ENCODE measurements around the gene PDIA6. TPM values are rescaled to one million over a fixed set of nuclear protein-coding genes. Genes with fewer than 3 reads are reported as not detected.
A peak's percentile ranks its signal among the peaks of the same experiment; 100 is the strongest.

PDIA6 gene
- total and polyA plus RNA-seq, 10 of the 15 experiments (the other 5 are each of a cell fraction or from before 2014, with no cell fraction given): 148 to 526 (median 209) TPM

DNA sequence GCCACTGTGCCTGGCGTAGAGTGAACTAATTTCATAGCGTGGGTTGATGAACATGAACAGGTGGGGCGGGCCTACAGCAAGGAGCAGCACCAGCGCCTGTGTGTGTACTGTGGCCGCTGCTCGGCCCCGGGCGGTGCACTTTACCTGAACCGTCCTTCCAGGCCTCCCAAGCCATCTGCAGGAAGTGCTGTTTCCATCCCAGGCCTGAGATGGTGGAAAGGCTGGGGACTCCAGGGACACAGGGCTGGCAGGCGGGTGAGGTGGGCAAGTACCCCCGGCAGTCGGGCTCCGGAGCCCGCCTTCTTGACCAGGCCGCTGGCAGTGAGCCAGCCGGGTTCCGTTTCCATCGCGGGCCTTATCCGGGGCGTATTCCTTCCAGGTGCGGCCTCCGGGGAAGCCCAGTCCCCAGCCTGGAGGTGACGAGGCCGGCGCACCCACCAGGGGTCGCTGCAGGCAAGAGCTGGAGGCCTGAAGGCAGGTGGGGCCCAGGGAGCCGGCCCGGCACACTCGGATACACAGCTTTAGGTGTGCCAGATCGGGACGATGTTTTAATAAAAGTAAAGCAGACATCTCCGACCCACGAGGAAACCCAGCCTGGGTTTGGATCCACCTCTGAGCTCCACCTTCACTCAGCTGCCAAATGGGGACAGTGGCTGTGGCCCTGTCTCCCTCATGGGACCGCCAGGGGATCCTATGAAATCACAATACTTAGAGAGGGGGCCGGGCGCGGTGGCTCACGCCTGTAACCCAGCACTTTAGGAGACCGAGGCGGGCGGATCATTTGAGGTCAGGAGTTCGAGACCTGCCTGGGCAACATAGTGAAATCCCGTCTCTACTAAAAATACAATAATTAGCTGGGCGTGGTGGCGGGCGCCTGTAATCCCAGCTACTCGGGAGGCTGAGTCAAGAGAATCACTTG, 22.7 kb upstream of the PDIA6 start (continued):
- TF ChIP-seq IKZF1 (conservative IDR thresholded peaks at IDR 0.05): 0 out of 2 replicates have a peak, but pooled peaks have one; percentile 32
- peak; percentile 91 for TF ChIP-seq RAD21 (IDR thresholded peaks at IDR 0.05; ENCODE audit: insufficient read depth, low read depth, low read length)
- TF ChIP-seq CEBPZ (IDR thresholded peaks at IDR 0.05; ENCODE audit: low read depth, low read length): no peak
- peak; percentile 80 to 87 for TF ChIP-seq SRF (IDR thresholded peaks at IDR 0.05; ENCODE audit: low read depth in 2 of 2, low read length in 2 of 2)
- 0 out of 2 replicates have a peak, but pooled peaks have one; percentile 38 for TF ChIP-seq TCF12 (IDR thresholded peaks at IDR 0.05; ENCODE audit: low read depth, low read length)
- TF ChIP-seq, protein P1, sequence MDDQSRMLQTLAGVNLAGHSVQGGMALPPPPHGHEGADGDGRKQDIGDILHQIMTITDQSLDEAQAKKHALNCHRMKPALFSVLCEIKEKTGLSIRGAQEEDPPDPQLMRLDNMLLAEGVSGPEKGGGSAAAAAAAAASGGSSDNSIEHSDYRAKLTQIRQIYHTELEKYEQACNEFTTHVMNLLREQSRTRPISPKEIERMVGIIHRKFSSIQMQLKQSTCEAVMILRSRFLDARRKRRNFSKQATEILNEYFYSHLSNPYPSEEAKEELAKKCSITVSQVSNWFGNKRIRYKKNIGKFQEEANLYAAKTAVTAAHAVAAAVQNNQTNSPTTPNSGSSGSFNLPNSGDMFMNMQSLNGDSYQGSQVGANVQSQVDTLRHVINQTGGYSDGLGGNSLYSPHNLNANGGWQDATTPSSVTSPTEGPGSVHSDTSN (IDR thresholded peaks at IDR 0.05; ENCODE audit: insufficient replicate concordance, low read depth, low read length): no peak
- no peak for TF ChIP-seq SP1 (IDR thresholded peaks at IDR 0.05; ENCODE audit: low read depth, low read length)
- peak; percentile 82 for TF ChIP-seq SMC3 (IDR thresholded peaks at IDR 0.05; ENCODE audit: borderline replicate concordance, low read length)
- TF ChIP-seq SMARCA5 (IDR thresholded peaks at IDR 0.05): no peak
- TF ChIP-seq MAX (IDR thresholded peaks at IDR 0.05; ENCODE audit: low read depth, low read length): no peak
- TF ChIP-seq BHLHE40 (IDR thresholded peaks at IDR 0.05; ENCODE audit: borderline replicate concordance in 1 of 2, low read depth in 2 of 2, low read length in 1 of 2): no peak
- TF ChIP-seq BCL11A (IDR thresholded peaks at IDR 0.05; ENCODE audit: low read depth, low read length): no peak
- TF ChIP-seq MTA3 (IDR thresholded peaks at IDR 0.05; ENCODE audit: borderline replicate concordance, low read length): no peak
- no peak for TF ChIP-seq ZBTB33 (IDR thresholded peaks at IDR 0.05)
- no peak for TF ChIP-seq STAT3 (IDR thresholded peaks at IDR 0.05; ENCODE audit: low read depth, low read length)
- TF ChIP-seq RELB (IDR thresholded peaks at IDR 0.05; ENCODE audit: low read depth): no peak
- TF ChIP-seq YY1 (IDR thresholded peaks at IDR 0.05; ENCODE audit: low read depth, low read length): peak; percentile 59; the same call in 1 of the 2 replicates
- TF ChIP-seq CBX3 (IDR thresholded peaks at IDR 0.05; ENCODE audit: borderline replicate concordance, low read depth): no peak
- TF ChIP-seq IKZF2 (IDR thresholded peaks at IDR 0.05): no peak

Measured in GM12878 (cell line).